Stimulated activated naive CD8-positive, alpha-beta T cell treated with anti-CD3 and anti-CD28 coated beads, Interleukin-15, Interleukin-2, amounts not matched to agents 100 ng/mL and 50 ng/mL, for 24 hours (primary cell): ENCODE measurements around the gene FBN3.

Experiments
- H3K27ac Mint-ChIP-seq: one replicate; pipeline ENCODE4 v1.8.0; 2021; ENCODE audit warnings: mild to moderate bottlenecking, mixed read lengths
- H3K27me3 Mint-ChIP-seq: one replicate; pipeline ENCODE4 v1.8.0; 2021; ENCODE audit warnings: mixed read lengths
- H3K36me3 Mint-ChIP-seq: one replicate; pipeline ENCODE4 v1.8.0; 2021; ENCODE audit warnings: low read depth, mixed read lengths
- H3K4me1 Mint-ChIP-seq: one replicate; pipeline ENCODE4 v1.8.0; 2021; ENCODE audit warnings: low read depth, mixed read lengths
- H3K4me3 Mint-ChIP-seq: one replicate; pipeline ENCODE4 v1.8.0; 2021; ENCODE audit warnings: mild to moderate bottlenecking, mixed read lengths
- H3K9me3 Mint-ChIP-seq: one replicate; pipeline ENCODE4 v1.8.0; 2021; ENCODE audit warnings: mixed read lengths

Gene FBN3

GRCh38 chr19:8137425-8137824 lies 12.0 kb downstream of the FBN3 start:
- no peaks in the 10 kb centered on the region for H3K27me3 Mint-ChIP-seq

GRCh38 chr19:8135946-8136618 lies 13.3 kb downstream of the FBN3 start:
- Mint-ChIP-seq H3K36me3 (no peaks in the 10 kb centered on the region), H3K27ac (no peak overlapping the region), H3K4me1 (no peaks in the 10 kb centered on the region), H3K4me3 (no peak overlapping the region), H3K27me3 (no peaks in the 10 kb centered on the region), H3K9me3 (no peaks in the 10 kb centered on the region)

More at GRCh38 chr19:8137425-8137824, 12.0 kb downstream of the FBN3 start:
- no peak overlapping the region for H3K27ac Mint-ChIP-seq
- H3K4me3 Mint-ChIP-seq, result no peak overlapping the region
- no peaks in the 10 kb centered on the region for H3K9me3 Mint-ChIP-seq
- H3K36me3 Mint-ChIP-seq, result no peaks in the 10 kb centered on the region
- no peaks in the 10 kb centered on the region for H3K4me1 Mint-ChIP-seq

GRCh38 chr19:8132858-8133458 lies 16.4 kb downstream of the FBN3 start:
- no peaks in the 10 kb centered on the region for H3K27me3 Mint-ChIP-seq
- H3K4me3 Mint-ChIP-seq, result no peak overlapping the region
- H3K4me1 Mint-ChIP-seq, result no peaks in the 10 kb centered on the region
- H3K9me3 Mint-ChIP-seq, result no peaks in the 10 kb centered on the region
- no peak overlapping the region for H3K27ac Mint-ChIP-seq
- no peaks in the 10 kb centered on the region for H3K36me3 Mint-ChIP-seq

GRCh38 chr19:8131517-8131916 lies 17.9 kb downstream of the FBN3 start:
- H3K27me3 Mint-ChIP-seq, result no peaks in the 10 kb centered on the region
- no peaks in the 10 kb centered on the region for H3K4me1 Mint-ChIP-seq
- H3K4me3 Mint-ChIP-seq, result no peak overlapping the region
- H3K27ac Mint-ChIP-seq, result no peak overlapping the region
- H3K36me3 Mint-ChIP-seq, result no peaks in the 10 kb centered on the region
- H3K9me3 Mint-ChIP-seq, result no peaks in the 10 kb centered on the region

GRCh38 chr19:8129061-8129618 lies 20.3 kb downstream of the FBN3 start:
- Mint-ChIP-seq H3K4me3 (no peak overlapping the region), H3K36me3 (no peaks in the 10 kb centered on the region), H3K9me3 (no peaks in the 10 kb centered on the region), H3K27me3 (no peaks in the 10 kb centered on the region), H3K4me1 (no peaks in the 10 kb centered on the region), H3K27ac (no peak overlapping the region)

- H3K4me1 Mint-ChIP-seq, result no peaks in the 10 kb centered on the region
- no peaks in the 10 kb centered on the region for H3K9me3 Mint-ChIP-seq
- no peak overlapping the region for H3K4me3 Mint-ChIP-seq
- no peaks in the 10 kb centered on the region for H3K27me3 Mint-ChIP-seq
- H3K27ac Mint-ChIP-seq, result no peak overlapping the region
- H3K36me3 Mint-ChIP-seq, result no peaks in the 10 kb centered on the region
These were observed 20.8 kb downstream of the FBN3 start for GRCh38 chr19:8128551-8128950.

- no peaks in the 10 kb centered on the region for H3K27me3 Mint-ChIP-seq
- no peak overlapping the region for H3K4me3 Mint-ChIP-seq
- H3K36me3 Mint-ChIP-seq, result no peaks in the 10 kb centered on the region
- H3K9me3 Mint-ChIP-seq, result no peaks in the 10 kb centered on the region
- no peak overlapping the region for H3K27ac Mint-ChIP-seq
- H3K4me1 Mint-ChIP-seq, result no peaks in the 10 kb centered on the region
These were observed 22.1 kb downstream of the FBN3 start for GRCh38 chr19:8127311-8127710.

- H3K4me3 Mint-ChIP-seq, result no peak overlapping the region
- H3K36me3 Mint-ChIP-seq, result no peaks in the 10 kb centered on the region
- no peaks in the 10 kb centered on the region for H3K27me3 Mint-ChIP-seq
- H3K27ac Mint-ChIP-seq, result no peak overlapping the region
- H3K9me3 Mint-ChIP-seq, result no peaks in the 10 kb centered on the region
- no peaks in the 10 kb centered on the region for H3K4me1 Mint-ChIP-seq
These were observed 22.9 kb downstream of the FBN3 start for GRCh38 chr19:8126511-8126910.

- Mint-ChIP-seq H3K4me3 (no peak overlapping the region), H3K4me1 (no peaks in the 10 kb centered on the region), H3K27me3 (no peaks in the 10 kb centered on the region), H3K27ac (no peak overlapping the region), H3K36me3 (no peaks in the 10 kb centered on the region), H3K9me3 (no peaks in the 10 kb centered on the region)
These were observed 23.4 kb downstream of the FBN3 start for GRCh38 chr19:8126008-8126407.

- Mint-ChIP-seq H3K27me3 (no peaks in the 10 kb centered on the region), H3K4me1 (no peaks in the 10 kb centered on the region), H3K36me3 (no peaks in the 10 kb centered on the region), H3K27ac (no peak overlapping the region), H3K9me3 (no peaks in the 10 kb centered on the region), H3K4me3 (no peak overlapping the region)
These were observed 25.7 kb downstream of the FBN3 start for GRCh38 chr19:8123683-8124082.

GRCh38 chr19:8120636-8121480 lies 28.5 kb downstream of the FBN3 start:
- Mint-ChIP-seq H3K4me3 (no peak overlapping the region), H3K4me1 (no peaks in the 10 kb centered on the region), H3K27me3 (no peaks in the 10 kb centered on the region), H3K36me3 (no peaks in the 10 kb centered on the region), H3K27ac (no peak overlapping the region), H3K9me3 (no peaks in the 10 kb centered on the region)

- no peaks in the 10 kb centered on the region for H3K9me3 Mint-ChIP-seq
- no peaks in the 10 kb centered on the region for H3K4me1 Mint-ChIP-seq
- no peaks in the 10 kb centered on the region for H3K27me3 Mint-ChIP-seq
- H3K4me3 Mint-ChIP-seq, result no peak overlapping the region
- no peaks in the 10 kb centered on the region for H3K36me3 Mint-ChIP-seq
- H3K27ac Mint-ChIP-seq, result no peak overlapping the region
These were observed 31.4 kb downstream of the FBN3 start for GRCh38 chr19:8117991-8118390.

GRCh38 chr19:8116437-8117293 lies 32.7 kb downstream of the FBN3 start:
- no peaks in the 10 kb centered on the region for H3K36me3 Mint-ChIP-seq
- no peak overlapping the region for H3K27ac Mint-ChIP-seq
- no peaks in the 10 kb centered on the region for H3K9me3 Mint-ChIP-seq
- no peaks in the 10 kb centered on the region for H3K4me1 Mint-ChIP-seq
- no peaks in the 10 kb centered on the region for H3K27me3 Mint-ChIP-seq
- no peak overlapping the region for H3K4me3 Mint-ChIP-seq

GRCh38 chr19:8115805-8116396 lies 33.5 kb downstream of the FBN3 start:
- no peaks in the 10 kb centered on the region for H3K4me1 Mint-ChIP-seq

More at GRCh38 chr19:8115805-8116396, 33.5 kb downstream of the FBN3 start:
- no peaks in the 10 kb centered on the region for H3K27me3 Mint-ChIP-seq
- H3K27ac Mint-ChIP-seq, result no peak overlapping the region
- H3K4me3 Mint-ChIP-seq, result no peak overlapping the region
- H3K36me3 Mint-ChIP-seq, result no peaks in the 10 kb centered on the region
- no peaks in the 10 kb centered on the region for H3K9me3 Mint-ChIP-seq
